HG03558 (cell line): ENCODE data around the gene CD19.
"Not testable (repeated sequence)": the region's sequence is repeated elsewhere in the genome, so short reads cannot be mapped to it uniquely, and the experiment has no call there.

Experiments
- ATAC-seq: cut with Tn5 transposase; IDR thresholded peaks from one replicate; pipeline ENCODE4 v1.9.1; 2021; ENCODE audit warnings: moderate number of reproducible peaks; ENCODE audit not compliant: unreplicated experiment; ENCODE audit errors: extremely low read depth

CD19 gene

DNA sequence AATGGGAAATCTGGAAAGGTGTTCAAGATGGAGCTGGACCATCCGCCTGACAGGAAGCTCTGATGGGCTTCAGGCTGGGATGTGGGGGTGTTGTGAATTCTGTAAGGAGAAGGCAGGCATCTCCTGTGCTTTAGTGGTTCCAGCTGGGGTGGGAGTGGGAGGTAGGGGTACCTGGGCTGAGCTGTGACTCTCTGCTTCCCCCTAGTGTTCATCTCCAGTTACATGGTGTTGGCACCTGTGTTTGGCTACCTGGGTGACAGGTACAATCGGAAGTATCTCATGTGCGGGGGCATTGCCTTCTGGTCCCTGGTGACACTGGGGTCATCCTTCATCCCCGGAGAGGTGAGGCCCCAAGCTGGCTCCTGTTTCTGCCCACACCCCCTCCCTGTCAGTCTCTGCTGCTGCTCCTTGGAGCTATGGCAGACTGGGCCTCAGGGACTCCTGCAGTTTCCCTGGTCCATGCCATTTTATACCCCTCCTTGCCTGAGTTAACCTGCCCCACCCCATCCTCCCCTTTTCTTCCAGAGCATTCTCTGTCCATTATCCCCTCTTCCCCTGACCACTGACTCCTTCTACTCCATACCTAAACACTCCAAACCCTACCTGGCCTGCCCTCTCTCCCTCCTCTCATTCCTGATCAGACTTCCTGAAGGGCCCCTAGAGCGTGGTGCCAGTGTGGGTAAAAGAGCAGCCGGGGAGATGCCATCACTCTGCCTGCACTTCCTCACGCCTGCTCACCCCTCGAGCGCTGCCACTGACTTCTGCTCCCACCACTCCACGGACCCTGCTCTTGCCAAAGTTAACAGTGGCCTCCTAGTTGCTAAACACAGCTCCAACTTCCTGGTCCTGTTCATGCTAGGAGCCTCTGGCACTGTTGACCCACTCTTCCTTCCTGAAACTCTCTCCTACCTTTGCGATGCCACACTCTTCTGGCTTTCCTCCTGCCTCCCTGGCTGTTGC lies 46.2 kb downstream of the CD19 start:
- no peak for ATAC-seq

DNA sequence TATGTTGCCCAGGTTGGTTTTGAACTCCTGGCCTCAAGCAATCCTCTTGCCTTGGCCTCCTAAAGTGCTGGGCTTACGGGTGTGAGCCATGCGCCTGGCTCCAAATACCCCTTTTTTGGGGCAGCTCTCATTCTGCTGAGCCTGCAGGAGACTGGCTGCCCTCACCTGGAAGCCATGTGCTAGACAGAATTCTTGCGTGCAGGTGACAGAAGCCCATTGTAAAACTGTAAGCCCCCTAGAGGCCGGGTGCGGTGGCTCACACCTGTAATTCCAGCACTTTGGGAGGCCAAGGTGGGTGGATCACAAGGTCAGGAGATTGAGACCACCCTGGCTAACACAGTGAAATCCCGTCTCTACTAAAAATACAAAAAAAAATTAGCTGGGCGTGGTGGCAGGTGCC lies 48.6 kb downstream of the CD19 start:
- not testable (repeated sequence) for ATAC-seq

DNA sequence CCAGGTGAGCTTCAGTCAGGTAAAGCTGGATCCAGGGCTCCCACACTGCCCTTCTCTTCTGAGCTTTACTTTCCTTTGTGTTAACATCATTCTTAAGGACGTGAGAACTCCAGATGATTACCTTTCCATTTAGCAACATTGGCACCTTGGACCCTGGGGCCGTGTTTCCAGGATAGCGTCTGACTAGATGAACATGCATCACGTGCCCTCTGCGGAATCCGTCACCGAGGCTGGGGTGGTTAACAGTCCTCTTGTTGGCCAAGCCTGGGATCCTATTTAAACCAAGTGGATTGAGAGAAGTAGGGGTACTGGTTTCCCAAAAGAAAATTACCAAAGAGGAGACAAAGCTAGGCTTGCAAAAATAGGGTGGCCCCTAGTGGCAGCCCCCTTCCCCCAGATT lies 49.2 kb downstream of the CD19 start:
- no peak for ATAC-seq

DNA sequence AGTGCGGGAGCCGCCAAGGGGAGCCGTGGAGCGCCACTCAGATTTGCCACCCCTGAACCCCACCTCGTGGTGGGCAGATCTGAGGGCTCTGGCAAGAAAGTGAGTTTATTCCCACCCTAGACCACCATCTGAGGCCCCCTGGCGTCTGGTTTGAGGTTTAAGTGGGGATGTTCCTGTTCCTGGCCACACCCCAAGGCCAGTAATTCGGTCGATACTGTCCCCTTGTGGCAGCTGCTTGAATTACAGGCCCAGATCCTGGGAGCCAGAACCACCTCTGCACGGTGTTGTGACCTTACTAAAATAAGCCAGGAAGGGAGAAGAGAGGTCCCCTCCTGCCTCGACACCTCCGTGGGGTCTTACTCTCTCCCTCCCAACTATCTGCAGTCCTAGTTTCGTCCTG lies 49.7 kb downstream of the CD19 start:
- no peak for ATAC-seq

DNA sequence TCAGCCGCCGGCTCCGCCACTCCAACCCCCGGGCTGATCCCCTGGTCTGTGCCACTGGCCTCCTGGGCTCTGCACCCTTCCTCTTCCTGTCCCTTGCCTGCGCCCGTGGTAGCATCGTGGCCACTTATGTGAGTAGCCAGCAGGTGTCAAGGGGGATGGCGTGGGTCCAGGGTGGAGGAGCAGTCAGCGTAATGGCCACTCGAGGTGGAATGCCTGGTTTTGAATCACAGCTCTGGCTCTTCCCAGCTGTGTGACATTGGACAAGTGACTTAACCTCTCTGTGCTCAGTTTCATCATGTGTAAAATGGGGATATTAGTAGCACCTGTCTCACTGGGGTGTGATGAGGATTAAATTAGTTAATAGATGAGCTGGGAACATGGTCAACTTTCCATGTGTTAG lies 50.6 kb downstream of the CD19 start:
- no peak for ATAC-seq

DNA sequence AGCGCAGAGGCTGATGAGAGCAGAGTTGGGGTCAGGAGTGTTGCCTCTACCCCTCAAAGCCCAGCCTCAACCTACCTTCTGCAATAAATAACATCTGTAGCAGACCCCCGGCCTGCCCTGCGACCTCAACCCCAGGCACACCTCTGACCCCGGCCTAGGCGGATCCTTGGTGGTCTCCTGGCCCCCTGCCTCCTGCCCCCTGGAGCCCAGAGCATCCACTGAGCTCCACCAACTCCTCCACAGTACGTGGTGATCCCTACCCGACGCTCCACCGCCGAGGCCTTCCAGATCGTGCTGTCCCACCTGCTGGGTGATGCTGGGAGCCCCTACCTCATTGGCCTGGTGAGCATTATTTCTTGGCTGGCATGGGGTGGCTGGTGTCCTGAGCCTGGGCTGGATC lies 51.2 kb downstream of the CD19 start:
- ATAC-seq: no peak

DNA sequence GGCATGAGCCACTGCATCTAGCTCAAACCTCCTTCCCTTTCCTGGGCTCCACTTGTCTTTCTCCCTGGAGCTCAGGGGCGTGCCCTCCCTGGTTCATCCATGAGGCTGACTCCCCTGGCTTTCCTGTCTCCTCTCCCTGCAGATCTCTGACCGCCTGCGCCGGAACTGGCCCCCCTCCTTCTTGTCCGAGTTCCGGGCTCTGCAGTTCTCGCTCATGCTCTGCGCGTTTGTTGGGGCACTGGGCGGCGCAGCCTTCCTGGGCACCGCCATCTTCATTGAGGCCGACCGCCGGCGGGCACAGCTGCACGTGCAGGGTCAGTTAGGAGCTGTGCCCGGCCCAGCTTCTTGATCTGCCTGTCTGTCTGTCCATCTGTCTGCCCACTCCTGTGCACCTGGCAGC lies 51.9 kb downstream of the CD19 start:
- ATAC-seq: no peak

DNA sequence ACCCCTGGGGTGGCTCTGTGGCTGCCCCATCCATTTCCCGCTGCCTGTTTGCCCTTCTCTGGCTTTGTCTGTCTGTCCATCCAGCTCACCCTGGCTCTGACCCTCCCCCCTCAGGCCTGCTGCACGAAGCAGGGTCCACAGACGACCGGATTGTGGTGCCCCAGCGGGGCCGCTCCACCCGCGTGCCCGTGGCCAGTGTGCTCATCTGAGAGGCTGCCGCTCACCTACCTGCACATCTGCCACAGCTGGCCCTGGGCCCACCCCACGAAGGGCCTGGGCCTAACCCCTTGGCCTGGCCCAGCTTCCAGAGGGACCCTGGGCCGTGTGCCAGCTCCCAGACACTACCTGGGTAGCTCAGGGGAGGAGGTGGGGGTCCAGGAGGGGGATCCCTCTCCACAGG lies 52.3 kb downstream of the CD19 start:
- no peak for ATAC-seq

DNA sequence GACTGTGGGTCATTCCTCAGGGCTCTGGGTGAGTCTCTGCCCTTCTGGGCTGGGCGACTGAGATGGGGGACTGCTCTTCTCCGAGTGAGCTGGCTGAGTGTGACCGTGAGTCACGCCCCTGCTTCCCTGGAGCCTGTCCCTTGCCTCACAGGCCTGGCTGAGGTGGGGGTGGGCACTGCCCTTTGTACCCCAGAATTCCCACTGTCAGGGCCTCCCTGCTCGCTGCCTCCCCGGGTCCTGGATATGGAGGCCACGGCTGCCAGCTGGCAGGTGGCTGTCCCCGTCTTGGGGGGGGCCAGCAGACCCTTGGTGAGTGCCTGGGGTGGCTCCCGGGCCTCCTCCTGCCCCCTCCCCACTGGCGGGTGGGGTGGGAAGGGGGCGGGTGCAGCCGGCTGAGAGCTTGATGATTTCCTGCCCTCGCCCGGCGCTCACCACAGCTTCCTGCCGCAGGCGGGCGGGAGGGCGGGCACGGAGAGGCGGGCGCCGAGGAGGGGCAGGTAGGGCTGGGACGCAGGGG lies 52.9 kb downstream of the CD19 start, which contains the start of gene LAT:
TSS of gene LAT (plus strand) at position 434 of the 517 bp plus-strand sequence. CDS start 366 bp downstream, outside the sequence.
- no peak for ATAC-seq

DNA sequence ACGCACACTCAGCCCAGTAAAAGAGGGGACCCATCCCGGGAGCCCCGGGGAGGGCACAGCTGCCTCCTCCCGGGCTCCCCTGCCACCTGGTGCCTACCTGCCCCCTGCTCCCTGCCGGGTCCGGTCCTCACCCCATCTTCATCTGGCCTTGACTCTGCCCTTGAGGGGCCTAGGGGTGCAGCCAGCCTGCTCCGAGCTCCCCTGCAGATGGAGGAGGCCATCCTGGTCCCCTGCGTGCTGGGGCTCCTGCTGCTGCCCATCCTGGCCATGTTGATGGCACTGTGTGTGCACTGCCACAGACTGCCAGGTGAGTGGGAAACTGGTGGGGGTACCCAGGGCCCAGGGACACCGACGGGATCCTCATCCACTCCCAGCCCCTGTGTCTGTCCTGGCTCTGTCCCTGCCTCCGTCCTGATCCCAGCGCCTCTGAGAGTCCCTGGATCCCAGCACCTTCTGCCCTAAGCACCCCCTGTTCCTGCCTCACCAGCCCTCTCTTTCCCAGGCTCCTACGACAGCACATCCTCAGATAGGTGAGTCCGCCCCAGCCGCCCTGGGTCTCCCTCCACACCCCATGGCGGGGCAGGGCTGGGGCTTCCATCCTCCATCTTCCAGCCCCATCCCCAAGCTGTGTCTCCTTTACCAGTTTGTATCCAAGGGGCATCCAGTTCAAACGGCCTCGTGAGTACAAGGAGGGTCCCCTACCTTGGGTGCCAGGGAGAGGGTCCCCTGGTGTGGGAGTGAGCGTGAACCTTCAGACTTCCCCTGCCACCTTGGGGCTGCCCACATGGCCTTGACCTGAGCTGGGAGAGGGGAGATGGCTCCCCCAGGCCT lies 53.7 kb downstream of the CD19 start:
- no peak for ATAC-seq

DNA sequence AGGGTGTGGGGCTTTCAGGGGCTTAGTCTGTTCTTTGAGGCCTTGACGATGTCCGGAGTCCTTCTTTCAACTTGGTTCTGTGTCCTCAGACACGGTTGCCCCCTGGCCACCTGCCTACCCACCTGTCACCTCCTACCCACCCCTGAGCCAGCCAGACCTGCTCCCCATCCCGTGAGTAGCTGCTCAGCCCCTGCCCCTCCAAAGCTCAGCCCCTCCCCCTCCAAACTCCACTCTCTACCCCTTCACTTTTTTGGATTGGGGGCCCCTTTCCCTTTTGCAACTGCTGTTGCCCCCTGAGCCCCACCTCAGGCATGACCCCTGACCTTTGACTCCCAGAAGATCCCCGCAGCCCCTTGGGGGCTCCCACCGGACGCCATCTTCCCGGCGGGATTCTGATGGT lies 54.3 kb downstream of the CD19 start:
- no peak for ATAC-seq

DNA sequence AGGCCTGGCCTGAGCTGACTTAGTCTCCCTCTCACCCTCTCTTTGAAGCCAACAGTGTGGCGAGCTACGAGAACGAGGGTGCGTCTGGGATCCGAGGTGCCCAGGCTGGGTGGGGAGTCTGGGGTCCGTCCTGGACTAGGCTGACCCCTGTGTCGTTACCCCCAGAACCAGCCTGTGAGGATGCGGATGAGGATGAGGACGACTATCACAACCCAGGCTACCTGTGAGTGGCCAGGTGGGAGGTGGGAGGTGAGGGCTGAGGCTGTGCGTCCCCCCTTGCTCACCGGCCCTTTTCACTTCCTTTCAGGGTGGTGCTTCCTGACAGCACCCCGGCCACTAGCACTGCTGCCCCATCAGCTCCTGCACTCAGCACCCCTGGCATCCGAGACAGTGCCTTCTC lies 54.7 kb downstream of the CD19 start:
- ATAC-seq: no peak

DNA sequence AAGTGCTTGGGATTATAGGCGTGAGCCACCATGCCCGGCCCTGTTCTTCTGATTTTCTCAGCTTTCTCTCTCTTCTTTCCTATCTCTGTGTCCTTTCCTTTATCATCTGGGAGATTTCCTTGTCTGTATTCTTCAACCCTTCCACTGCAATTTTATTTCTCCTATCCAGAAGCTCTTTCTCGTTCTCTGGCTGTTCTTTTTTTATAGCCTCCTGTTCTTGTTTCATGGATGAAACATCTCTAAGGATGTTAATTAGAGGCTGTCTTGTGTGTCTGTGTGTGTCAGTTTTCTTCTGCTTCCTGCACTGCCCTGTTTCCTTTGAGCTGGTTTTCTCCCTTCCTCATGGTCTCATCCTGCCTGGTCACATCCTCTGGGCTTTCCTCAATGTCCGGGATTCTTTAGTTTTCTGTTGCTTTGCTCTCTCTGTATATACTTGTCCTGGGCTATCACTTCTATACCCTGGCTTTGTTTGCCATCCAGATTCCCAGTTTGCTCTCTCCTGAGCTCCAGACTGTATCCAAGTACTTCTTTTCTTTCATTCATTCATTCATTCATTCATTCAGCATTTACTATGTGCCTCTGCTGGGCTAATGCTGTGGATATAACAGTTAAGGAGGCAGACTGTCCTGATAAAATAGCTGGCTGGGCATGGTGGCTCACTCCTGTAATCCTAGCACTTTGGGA lies 55.5 kb downstream of the CD19 start:
- ATAC-seq: no peak
